Stimulated activated CD4-positive, alpha-beta T cell treated with anti-CD3 and anti-CD28 coated beads, Interleukin-4, amount 100 ng/mL, for 1 hour (primary cell): ENCODE measurements around the gene ZDHHC14.

ENCODE experiments used
- DNase-seq: peaks from one replicate; pipeline ENCODE4 v3.0.0-alpha.2; 2020

The ZDHHC14 gene

DNA sequence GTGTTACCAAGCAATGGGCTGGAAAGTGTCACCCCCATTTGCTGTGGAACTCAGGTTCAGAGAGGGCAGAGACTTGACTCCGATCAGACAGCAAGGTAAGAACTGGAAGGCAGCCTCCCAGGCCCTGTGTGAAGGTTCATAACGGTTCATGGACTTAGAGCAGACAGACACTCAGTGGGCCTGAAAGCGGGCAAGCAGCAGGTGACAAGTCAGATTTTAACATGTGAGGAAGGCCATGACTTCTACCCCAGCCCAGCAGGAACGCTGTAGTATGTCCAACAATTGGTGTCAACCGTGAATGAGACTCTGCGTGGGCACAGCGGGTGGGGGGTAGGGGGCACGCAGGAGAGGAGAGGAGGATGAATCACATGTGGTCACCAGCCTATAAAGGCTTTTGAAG is 224.5 kb downstream of the ZDHHC14 start:
- DNase-seq, result no peak

DNA sequence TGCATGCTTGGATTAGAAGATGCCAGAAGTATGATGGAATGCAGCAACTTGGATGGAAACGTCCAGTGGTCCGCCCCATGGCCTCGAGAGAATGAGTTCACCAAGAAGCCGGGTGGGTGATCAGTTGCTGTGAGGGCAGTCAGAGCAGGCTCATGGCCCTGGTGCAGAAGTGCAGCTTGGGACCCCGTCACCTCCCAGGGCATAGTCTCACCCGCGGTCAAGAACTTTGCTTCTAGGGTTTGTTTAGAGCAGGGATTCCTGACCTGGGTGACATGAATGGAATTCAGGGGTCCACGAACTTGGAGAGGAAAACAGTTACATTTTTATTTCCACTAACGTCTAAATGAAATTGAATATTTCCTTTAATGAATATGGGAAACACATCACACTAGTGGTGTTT is 225.5 kb downstream of the ZDHHC14 start:
- DNase-seq, result no peak

DNA sequence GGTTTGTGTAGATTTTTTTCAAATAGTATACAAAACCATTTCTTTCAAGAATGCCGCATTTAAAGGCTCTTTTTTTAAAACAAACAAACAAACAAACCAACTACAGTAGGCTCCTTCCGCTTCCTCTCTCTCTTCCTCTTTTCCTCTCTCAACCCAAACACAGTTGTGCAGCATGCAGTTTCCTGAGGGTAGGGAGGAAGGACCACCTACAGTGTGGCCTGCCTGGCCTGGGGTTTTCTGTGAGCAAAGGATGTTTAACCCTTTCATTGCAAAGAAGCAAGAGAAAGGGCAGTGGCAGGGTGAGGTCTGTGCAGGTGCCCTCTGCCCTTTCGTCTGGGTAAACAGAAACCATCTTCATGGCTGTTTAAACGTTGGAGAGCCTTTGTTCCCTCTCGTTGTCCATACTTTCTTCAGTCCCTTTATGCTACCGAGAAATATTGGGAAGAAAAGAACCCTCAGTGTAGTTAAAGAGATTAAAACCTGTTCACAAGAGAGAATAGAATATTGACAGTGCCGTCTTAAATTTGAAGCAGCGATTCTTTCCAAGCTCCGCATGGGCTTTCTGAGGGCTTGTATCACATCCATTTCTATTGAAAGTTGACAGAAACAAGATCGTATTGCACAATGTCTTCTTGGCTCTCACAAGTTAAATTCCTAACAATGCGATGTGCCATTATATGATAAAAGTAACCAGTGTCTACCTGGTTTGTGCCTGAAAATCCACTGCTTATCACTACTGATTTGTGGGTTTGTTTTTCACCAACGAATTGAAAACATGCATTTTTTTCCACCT is 226.5 kb downstream of the ZDHHC14 start:
- no peak for DNase-seq

DNA sequence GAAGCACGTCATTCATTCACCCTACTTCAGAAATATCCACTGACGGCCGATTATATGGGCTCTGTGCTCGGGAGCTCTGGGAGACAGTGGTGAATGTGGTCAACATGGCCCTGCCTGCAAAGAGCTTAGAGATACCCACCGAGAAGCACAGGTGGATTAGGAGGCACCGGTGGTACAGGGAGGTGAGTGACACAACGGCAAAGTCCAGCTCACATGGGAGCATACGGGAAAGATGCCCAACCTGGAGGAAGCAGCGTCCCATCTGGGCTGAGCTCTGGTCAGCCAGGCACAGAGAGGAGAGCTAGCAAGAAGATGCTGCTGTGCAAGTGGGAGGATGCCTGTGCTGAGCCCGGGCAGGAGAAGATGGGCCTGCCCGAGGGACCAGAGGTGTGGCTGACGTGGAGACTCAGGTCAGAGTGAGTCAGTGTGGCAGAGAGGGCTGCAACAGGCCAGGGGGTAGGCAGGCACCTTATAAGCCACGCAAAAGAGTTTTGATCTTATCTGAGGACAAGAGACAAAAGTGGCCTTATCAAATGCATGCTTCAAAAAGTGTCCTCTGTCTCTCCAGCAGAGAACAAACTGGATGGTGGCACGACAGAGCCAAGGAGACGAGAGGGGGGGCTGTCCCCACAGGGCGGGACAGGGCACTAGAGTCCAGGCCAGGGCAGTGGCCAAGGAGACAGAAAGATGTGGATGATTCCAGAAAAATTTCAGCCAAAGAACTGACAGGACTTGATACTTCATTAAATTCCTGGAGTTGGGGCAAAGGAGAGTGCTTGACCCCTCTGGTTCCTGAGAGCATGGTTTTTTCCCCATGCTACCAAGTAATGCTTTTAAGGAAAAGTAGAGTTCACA is 227.5 kb downstream of the ZDHHC14 start:
- no peak for DNase-seq

DNA sequence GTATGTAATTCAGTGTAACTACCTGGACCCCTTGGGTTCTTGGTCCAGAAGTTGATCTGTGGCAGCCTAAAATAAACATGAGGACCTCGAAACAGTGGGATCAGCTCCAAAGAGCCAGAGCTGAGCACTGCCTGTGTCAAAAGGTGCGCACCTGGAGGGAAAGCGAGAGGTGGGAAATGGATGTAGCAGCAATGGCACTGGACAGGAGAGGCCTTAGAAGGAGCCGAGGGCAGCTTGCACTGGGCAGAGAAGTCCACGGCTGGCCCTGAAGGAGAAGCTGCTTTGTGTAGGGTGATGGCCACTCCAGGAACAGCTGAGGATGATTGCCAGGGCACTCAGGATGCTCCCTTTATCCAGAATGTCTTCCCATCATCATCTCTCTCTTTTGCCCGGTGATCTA is 228.1 kb downstream of the ZDHHC14 start:
- no peak for DNase-seq

DNA sequence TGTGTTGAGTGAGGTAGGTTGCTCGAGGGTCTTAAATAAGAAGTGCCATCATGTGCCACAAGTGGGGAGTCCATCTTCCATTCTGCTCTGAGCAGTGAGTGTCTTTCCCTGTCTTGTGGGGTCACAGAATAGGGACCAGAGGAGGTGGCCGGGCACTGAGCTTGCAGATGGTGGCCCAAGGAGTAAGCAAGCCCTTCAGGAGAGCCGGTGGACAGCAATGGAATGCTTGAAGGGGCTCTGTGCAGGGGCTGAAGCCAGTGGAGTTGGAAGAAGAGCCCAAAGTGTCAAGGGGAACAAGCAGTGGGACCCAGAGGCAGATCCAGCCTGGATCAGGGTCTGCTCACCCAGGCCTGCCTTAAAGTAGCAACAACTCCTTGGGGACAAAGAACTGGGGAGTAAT is 228.6 kb downstream of the ZDHHC14 start:
- DNase-seq, result no peak

DNA sequence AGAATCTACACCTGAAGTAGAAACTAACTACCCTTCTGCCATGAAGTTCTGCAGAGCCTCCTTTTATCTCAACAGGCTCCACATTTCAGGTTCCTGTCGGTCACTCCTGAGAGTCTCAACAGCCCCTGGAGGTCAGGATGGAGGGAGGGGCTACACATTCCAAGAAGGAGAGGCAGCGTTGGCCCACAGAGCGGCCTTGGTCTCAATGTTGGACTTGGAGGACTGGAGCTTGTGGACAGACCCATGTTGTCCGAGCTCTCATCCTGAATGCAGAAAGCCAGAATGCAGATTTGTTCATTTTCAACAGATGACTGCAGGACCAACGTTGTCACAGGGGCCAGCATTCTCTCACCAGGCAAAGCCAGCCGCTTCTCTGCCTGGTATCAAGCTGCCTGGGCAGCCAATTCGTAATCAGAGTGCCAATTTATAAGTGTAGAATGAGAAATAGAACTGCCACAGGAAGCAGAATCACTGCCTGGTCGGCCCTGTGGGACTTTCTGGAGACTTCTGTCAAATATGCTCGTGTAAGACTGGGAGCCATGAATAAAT is 229.5 kb downstream of the ZDHHC14 start:
- DNase-seq, result no peak

DNA sequence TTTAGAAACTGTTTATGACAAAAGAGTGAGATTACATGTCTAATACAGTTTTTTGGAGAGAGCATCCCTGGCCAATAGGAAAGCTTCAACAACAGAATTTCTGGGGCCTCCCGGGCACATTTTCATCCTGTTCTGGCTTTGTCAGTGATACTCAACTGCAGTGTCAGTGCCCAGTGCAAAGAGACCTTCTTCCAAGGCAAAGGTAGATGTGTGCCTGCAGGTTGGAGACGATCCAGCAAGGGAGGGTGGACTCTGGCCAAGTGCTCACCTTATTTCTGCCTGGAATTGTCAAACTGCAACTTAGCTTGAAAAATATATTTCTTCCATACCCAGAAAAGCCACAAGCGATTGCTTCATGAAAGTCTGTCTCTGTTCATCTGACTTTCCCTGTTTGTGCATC is 230.4 kb downstream of the ZDHHC14 start:
- no peak for DNase-seq

DNA sequence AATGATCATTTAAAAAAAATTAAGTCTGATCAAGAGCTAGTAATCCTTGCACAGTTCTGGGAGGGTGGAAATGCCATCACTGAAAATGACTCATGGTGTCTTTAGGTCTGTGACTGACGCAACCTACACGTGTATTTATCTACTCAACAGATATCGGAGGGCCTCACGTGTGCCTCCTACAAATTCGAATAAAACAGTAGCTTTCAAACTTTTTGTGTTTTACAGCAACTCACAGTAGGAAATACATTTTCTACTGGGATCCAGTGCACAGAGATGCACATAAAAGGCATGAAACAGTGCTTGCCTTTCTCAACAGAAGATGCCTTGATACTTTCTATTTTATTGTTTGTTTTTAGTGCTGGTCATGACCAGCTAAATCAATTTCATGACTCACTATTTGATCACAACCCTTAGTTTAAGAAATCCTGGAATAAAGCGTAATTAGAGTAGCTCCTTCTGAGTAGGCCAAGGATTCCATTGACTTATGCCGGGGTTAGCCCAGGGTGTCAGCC is 232.1 kb downstream of the ZDHHC14 start:
- no peak for DNase-seq

DNA sequence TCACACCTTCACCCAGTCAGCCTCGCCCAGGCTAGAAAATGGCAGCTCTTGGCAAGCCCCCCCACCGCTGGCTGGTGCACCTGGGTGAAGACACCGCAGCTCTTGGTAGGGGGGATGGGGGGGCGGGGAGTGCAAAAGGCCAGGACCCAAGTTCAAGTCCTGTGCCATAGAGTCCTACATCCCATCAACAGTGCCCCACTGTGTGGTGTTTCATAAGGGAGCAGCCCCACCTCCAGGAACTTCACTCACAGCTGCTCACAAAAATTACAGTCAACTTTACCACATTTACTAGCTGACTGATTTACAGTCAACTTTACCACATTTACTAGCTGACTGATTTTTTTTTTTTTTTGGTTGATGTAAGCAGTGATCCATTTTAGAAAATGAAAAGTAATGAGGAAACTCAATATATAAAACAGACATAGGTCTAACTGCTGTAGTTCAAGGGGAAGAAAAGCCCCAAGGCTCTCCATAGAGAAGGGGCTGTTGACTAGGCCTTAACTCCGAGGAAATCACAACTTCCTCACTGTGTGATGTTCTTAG is 233.1 kb downstream of the ZDHHC14 start:
- no peak for DNase-seq

DNA sequence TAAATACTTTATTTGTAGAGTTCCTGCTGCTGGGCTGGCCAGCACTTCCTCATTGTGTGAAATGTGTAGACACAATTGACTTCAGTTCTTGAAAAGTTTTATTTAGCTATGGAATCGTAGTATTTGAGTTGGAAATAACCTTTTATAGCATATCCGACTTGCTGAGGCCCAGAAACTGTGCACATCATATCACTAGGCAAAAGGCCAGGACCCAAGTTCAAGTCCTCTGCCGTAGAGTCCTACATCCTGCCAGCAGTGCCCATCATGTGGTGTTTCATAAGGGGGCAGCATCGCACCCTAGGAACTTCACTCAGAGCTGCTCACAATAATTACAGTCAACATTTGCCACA is 234.4 kb downstream of the ZDHHC14 start:
- DNase-seq, result no peak

DNA sequence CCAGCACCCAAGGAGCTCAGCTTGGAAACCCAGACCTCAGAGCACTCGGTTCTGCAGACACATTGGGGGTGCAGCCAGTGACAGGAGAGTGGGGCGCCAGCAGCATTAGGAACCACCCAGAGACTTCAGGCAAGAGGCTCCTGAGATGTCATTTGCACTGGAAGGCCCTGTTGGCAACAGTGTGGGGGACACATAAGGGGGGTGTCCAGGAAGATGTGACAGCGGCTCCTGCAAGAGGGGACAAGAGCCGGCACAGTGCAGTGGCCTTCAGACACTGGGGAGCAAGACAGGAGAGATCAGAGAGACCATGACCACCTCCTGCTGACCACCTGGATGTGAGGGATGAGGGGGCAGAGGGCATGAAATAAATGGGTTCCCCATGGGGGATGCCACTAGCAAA is 235.0 kb downstream of the ZDHHC14 start:
- DNase-seq, result no peak

DNA sequence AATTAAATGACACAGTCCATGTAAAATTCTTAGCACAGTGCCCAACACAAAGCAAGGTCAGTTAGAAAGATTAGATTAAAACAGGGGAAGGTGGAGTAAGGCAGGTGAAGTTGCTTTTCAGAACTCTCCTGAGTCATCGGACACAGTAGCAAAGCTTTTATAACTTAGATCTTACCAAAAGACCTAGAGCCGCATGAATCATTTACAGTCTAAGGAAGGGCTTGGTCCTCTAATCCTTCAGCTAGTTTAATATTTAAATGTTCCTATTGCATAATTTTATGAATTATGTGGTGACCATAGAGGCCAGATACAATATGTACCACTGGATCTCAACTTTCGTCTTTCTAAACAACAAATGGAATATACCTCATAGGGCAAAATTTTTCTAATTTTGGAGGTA is 240.0 kb downstream of the ZDHHC14 start:
- no peak for DNase-seq

DNA sequence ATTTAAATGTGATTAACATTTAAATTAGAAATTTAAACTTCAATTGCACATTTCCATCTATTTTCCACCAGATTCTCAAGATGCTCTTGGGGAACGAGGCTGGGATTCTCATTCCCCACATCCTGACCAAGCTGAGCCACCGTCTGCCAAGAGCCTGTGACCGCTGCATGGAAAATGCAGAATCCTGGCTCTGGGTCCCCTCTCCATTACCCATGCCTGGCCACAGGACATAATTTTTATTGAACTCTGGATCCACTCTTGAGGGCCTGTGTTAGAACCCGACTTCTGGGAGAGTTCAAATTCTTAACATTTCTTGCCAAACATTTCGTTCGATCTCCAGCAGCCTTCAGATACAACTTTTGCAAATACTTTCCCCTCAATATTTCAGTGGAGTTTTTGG is 240.4 kb downstream of the ZDHHC14 start:
- DNase-seq, result no peak

DNA sequence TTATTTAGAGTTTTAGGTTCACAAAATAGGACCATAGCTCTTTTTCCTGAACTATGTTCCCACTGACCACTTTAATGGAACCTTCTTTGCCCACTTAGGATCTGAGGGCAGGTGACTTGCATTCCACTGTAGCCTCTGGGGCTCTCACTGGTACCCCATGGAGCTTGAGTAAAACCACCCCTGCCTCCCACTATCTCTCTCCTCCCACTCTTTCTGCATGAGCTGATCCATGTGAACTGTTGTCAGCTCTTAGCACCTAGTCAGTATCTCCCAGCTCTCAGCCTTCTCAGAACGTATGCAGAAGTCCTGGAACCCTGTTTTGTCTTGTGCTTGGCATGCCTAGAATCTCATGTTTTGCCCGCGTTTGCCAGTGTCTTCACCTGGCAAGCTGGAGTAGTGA is 241.4 kb downstream of the ZDHHC14 start:
- DNase-seq, result no peak

DNA sequence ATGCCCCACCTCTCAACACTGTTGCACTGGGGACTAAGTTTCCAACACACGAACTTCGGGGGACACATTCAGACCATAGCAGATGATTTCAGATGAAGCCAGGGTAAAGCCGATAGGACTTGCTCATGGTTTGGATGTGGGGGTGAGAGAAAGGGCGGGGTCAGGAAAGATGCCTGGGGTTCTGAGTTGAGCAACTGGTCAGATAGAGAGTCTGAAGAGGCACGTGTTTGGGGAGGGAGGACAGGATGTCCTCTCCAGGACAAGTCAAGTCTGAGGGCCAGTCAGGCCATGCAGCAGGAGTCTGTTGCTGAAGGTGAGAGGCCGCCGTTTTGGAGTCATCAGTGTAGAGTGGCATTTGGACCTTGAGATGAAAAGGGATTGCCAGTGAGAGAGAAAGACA is 244.1 kb downstream of the ZDHHC14 start:
- no peak for DNase-seq

DNA sequence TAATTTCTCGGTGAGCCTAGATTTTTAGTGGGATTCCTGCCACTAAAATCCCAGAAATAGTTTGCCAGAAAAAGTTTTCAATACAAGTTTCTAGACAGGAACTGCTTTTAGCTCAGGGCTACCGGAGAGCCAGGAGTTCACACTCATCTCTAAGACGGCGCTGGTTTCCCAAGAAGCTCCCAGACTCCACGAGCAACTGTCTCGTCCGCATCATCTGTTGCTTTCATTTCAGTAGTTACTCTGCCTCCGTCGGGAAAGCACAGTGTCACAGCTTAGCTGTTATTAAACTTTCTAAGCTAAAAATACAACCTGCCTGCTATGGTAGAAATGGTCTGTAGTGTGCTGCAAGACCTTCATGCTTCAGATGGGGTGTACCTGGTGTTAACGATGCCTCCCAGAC is 244.8 kb downstream of the ZDHHC14 start:
- no peak for DNase-seq

DNA sequence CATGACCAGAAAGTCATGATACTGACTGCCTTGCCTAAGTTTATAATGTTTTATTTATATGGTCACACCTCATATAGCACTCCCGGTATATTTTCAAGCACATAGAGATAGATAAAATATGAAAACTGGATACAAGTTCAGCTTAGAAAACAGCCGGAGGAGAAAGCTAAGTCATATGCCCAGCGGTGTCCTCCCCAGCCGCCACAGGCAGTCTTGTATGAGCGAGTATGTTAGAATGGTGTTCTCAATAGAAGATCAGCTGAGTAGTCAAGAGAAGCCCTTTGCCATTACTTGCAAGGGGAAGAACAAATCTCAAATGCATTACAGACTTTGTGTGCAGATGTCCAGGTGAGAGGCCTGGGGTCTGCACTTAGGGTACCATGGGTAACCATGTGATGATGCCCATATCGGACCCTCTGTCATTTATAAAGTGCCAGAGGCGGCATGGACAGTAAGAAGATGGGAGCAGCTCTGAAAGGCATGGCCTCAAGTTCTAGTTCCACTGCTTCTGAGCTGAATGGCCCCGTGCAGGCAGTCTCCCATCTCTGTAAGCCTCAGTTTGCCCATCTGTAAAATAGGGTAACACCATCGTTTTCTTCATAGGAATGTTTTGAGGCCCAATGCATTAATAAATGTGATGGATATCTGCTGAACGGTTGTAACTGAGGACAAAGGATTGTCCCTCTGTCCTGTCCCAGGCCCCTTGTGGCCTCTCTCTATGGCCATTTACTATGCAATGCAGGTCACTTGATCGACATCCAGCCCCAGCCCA is 246.4 kb downstream of the ZDHHC14 start:
- no peak for DNase-seq

DNA sequence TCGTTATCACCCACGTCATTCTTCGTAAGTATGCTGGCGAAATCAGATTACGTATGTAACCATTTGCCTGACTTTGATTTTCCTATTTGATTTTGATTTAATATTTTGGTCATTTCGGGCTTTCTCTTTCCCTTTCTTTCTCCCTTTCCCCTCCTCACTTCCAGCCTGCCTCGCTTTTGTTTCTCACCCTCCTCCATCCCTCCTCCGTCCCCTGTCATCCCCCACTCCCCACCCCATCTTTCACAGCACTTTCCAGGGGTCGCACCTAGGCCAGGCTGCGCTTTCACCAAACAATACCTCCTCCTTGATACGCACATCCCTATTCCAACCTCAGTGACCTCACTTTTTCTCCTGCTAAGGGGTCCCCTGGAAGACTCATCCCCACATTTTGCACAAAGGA is 247.5 kb downstream of the ZDHHC14 start:
- DNase-seq, result no peak

DNA sequence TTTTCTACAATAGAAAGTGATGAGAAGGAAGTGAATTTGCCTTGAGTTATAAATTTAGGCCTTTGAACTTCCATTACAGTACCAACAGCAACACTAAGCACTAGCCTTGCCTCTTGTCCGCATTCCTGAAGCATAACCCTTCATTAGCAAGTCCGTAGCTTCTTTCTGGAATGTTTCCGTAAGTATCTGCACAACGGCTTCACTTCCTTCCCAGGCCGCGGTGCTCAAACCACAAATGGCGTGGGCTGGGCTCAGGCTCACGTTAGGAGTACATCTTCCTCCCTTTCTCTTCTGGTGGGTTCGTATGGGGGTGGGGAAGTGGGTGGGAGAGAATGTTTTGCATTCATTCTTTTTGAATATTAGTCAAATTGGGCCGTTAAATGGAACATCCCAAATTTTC is 248.2 kb downstream of the ZDHHC14 start:
- no peak for DNase-seq

DNA sequence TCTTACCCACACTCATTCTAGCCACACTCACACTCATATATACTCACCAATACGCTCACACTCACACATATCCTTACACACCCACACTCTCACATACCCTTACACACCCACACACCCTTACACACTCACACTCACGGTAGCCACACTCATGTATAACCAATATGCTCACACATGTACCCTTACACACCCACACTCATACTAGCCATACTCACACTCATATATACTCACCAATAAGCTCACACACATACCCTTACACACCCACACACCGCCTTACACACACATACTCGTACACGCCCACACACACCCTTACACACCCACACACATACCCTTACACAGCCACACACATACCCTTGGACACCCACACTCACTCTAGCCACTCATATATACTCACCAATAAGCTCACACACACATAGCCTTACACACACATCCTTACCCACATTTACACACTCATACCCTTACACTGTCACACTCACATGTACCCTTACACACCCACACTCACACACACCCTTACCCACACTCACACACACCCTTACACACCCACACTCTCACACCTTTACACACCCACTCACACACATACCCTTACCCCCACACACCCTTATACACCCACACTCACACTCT is 249.6 kb downstream of the ZDHHC14 start:
- no peak for DNase-seq

DNA sequence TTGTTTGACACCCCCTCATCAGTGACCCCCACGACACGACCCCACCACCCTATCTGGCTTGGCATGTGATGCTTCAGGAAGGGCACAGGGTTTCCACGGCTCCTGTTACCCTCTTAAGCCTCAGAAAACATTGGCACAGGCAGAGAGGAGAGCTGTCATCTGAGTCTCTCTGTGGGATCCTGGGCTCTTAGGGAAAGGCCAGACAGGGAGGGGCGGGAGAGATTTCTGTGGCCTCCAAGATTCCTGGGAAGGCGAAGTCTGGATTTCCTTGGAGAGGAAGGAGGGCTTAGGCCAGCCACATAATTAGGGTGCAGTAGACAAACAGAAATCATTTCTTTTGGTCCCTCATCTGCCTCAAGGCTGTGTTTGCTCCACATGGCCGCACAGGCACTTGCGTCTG is 250.4 kb downstream of the ZDHHC14 start:
- DNase-seq, result no peak
